Activated T-helper 2 cell treated with anti-CD3 and anti-CD28 coated beads, Interferon-gamma antibody, Interleukin-2, Interleukin-4, amounts not matched to agents 10 μg/mL and 5 μg/mL and 100 μg/mL, durations not matched to agents 14 hours and 24 hours and 36 hours (primary cell): Measurements from ENCODE around the gene SOBP. TPM values are rescaled to one million over a fixed set of nuclear protein-coding genes. Genes with fewer than 3 reads are reported as not detected.

ENCODE experiments used
- DNase-seq: peaks from one replicate; pipeline ENCODE4 v3.0.0; 2021; ENCODE audit warnings: low spot score
- H3K27ac Mint-ChIP-seq: one replicate; pipeline ENCODE4 v1.8.0; 2021; ENCODE audit warnings: mixed read lengths
- H3K27me3 Mint-ChIP-seq: one replicate; pipeline ENCODE4 v1.8.0; 2021; ENCODE audit warnings: low read depth, mixed read lengths
- H3K36me3 Mint-ChIP-seq: one replicate; pipeline ENCODE4 v1.8.0; 2021; ENCODE audit warnings: low read depth, mixed read lengths
- H3K4me1 Mint-ChIP-seq: one replicate; pipeline ENCODE4 v1.8.0; 2021; ENCODE audit warnings: low read depth, mixed read lengths
- H3K4me3 Mint-ChIP-seq: one replicate; pipeline ENCODE4 v1.8.0; 2021; ENCODE audit warnings: low read depth, mild to moderate bottlenecking, moderate library complexity, mixed read lengths
- H3K9me3 Mint-ChIP-seq: one replicate; pipeline ENCODE4 v1.8.0; 2021; ENCODE audit warnings: mixed read lengths
- intact Hi-C: fragments of 100-400 bp; cut with micrococcal nuclease; formaldehyde crosslinking; loops from one replicate; pipeline ENCODE4 v1.15.1; 2023
- total RNA-seq: library from RNA; stranded (reverse); gene quantifications from 2 replicates; pipeline ENCODE4 v1.2.3, GENCODE V29; 2022

SOBP gene
- total RNA-seq, 1 donor from 2014 or later, result 0.18 TPM

DNA sequence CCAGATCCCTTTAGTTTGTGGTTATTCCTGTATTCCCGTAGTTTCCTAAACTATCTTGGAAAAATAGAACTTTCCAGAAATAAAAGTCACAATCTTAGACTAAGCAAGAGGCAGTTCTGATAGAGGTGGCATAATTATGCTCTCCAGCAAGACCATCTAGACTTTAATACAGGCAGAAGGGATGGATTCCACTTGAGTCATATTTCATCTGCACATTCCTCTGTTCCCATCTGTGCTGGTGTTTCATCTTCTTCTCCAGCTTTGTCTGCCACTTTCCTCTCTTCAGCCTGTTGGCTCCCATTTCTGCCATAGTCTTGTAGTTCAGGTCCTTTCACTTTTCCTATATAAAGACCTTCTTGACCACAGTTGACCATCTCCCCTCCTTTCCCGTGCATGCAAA lies 102.9 kb downstream of the SOBP start:
- no peaks in the 10 kb centered on the region for H3K9me3 Mint-ChIP-seq
- H3K27me3 Mint-ChIP-seq, result peaks cover 72% of the 10 kb centered on the region
- no peaks in the 10 kb centered on the region for H3K4me1 Mint-ChIP-seq
- DNase-seq, result no peak
- no peak overlapping the region for H3K27ac Mint-ChIP-seq
- intact Hi-C loops, result no loop called here
- no peak overlapping the region for H3K4me3 Mint-ChIP-seq
- no peaks in the 10 kb centered on the region for H3K36me3 Mint-ChIP-seq

GRCh38 chr6:107594736-107595135 lies 104.8 kb downstream of the SOBP start:
- H3K27ac Mint-ChIP-seq, result no peak overlapping the region
- H3K4me1 Mint-ChIP-seq, result no peaks in the 10 kb centered on the region
- no peaks in the 10 kb centered on the region for H3K9me3 Mint-ChIP-seq
- H3K27me3 Mint-ChIP-seq, result peaks cover 67% of the 10 kb centered on the region
- H3K4me3 Mint-ChIP-seq, result no peak overlapping the region
- no peaks in the 10 kb centered on the region for H3K36me3 Mint-ChIP-seq
- no peak for DNase-seq
- intact Hi-C loops, result no loop called here

DNA sequence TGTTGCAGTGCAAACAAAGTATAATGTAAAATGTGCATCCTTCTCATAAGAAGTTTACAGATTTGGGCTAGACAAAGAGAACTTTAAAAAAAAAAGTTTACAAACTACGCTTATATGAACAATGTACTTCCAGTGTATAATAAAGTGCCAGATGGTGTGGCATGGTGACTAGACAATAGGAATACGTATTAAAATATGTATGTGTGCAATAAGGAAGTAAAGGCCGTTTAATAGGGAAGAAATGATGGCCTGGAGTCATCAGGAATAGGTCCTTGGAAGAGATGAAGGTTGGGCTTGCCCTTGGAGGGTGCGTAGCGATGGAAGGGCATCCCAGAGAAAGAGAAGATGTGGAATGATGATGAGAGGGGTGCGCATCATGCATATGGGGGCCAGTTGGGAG lies 108.2 kb downstream of the SOBP start:
- intact Hi-C loops, result no loop called here
- H3K4me1 Mint-ChIP-seq, result no peaks in the 10 kb centered on the region
- peaks cover 53% of the 10 kb centered on the region for H3K27me3 Mint-ChIP-seq
- H3K36me3 Mint-ChIP-seq, result no peaks in the 10 kb centered on the region
- no peak for DNase-seq
- no peaks in the 10 kb centered on the region for H3K9me3 Mint-ChIP-seq
- H3K4me3 Mint-ChIP-seq, result no peak overlapping the region
- H3K27ac Mint-ChIP-seq, result no peak overlapping the region

GRCh38 chr6:107599043-107599442 lies 109.1 kb downstream of the SOBP start:
- no peak for DNase-seq
- peaks cover 52% of the 10 kb centered on the region for H3K27me3 Mint-ChIP-seq
- intact Hi-C loops, result no loop called here
- H3K36me3 Mint-ChIP-seq, result no peaks in the 10 kb centered on the region
- no peaks in the 10 kb centered on the region for H3K4me1 Mint-ChIP-seq
- H3K27ac Mint-ChIP-seq, result no peak overlapping the region
- H3K4me3 Mint-ChIP-seq, result no peak overlapping the region
- H3K9me3 Mint-ChIP-seq, result no peaks in the 10 kb centered on the region

DNA sequence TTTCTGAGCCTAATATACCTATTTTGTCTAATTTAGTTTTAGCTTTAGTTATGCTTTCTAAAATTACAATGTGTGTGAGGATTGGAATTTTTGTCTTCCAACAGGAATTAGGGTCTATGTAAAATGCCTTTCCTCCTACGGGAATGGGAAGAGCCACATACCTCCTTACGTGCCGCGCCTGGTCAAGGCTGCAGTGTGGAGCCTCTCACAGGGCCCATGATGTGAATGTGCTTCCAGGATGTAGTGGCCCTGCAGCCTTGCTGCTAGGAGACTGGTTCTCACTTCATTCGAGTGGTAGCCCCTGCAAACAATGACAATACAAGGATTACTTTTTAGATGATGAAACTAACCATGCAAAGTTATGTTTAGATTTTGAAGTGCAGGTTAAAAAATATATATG lies 110.2 kb downstream of the SOBP start:
- H3K9me3 Mint-ChIP-seq, result no peaks in the 10 kb centered on the region
- no peak overlapping the region for H3K27ac Mint-ChIP-seq
- no peaks in the 10 kb centered on the region for H3K36me3 Mint-ChIP-seq
- no peaks in the 10 kb centered on the region for H3K4me1 Mint-ChIP-seq
- H3K4me3 Mint-ChIP-seq, result no peak overlapping the region
- H3K27me3 Mint-ChIP-seq, result peaks cover 43% of the 10 kb centered on the region
- intact Hi-C loops, result no loop called here
- no peak for DNase-seq

GRCh38 chr6:107600936-107601335 lies 111.0 kb downstream of the SOBP start:
- DNase-seq, result no peak
- peaks cover 39% of the 10 kb centered on the region for H3K27me3 Mint-ChIP-seq
- H3K9me3 Mint-ChIP-seq, result no peaks in the 10 kb centered on the region
- no peak overlapping the region for H3K4me3 Mint-ChIP-seq
- H3K4me1 Mint-ChIP-seq, result no peaks in the 10 kb centered on the region
- H3K27ac Mint-ChIP-seq, result no peak overlapping the region
- no peaks in the 10 kb centered on the region for H3K36me3 Mint-ChIP-seq
- intact Hi-C loops, result no loop called here

DNA sequence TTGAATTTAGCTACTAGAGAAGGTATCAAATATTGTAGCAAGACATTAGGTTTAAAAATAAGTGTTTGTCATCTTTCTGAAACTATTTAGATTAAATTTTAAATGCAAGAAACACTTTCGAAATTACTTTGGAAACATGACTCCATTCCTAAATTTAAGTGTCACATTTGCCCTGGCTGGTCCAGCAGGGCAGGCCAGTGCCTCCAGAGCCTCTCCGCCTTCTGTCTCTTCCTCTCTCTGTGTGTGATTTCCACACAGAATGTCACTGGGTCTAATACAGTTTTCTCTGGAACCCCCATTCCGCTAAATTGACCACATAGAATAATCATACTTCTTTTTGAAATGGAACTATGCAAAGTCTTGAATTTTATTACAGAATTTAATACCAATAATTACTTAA lies 111.5 kb downstream of the SOBP start:
- Mint-ChIP-seq H3K4me1 (no peaks in the 10 kb centered on the region), H3K27me3 (peaks cover 35% of the 10 kb centered on the region), H3K4me3 (no peak overlapping the region), H3K36me3 (no peaks in the 10 kb centered on the region), H3K9me3 (no peaks in the 10 kb centered on the region), H3K27ac (no peak overlapping the region)
- no peak for DNase-seq
- intact Hi-C loops, result no loop called here

- H3K27ac Mint-ChIP-seq, result no peak overlapping the region
- DNase-seq, result no peak
- H3K9me3 Mint-ChIP-seq, result no peaks in the 10 kb centered on the region
- H3K36me3 Mint-ChIP-seq, result no peaks in the 10 kb centered on the region
- no peak overlapping the region for H3K4me3 Mint-ChIP-seq
- no peaks in the 10 kb centered on the region for H3K4me1 Mint-ChIP-seq
- peaks cover 29% of the 10 kb centered on the region for H3K27me3 Mint-ChIP-seq
- intact Hi-C loops, result no loop called here
These were observed 112.5 kb downstream of the SOBP start for GRCh38 chr6:107602321-107603005.

- H3K9me3 Mint-ChIP-seq, result no peaks in the 10 kb centered on the region
- no peak for DNase-seq
- H3K4me1 Mint-ChIP-seq, result no peaks in the 10 kb centered on the region
- H3K27ac Mint-ChIP-seq, result no peak overlapping the region
- intact Hi-C loops, result no loop called here
- no peaks in the 10 kb centered on the region for H3K36me3 Mint-ChIP-seq
- no peak overlapping the region for H3K4me3 Mint-ChIP-seq
- H3K27me3 Mint-ChIP-seq, result peaks cover 30% of the 10 kb centered on the region
These were observed 113.1 kb downstream of the SOBP start for GRCh38 chr6:107603006-107603370.

- Mint-ChIP-seq H3K4me3 (no peak overlapping the region), H3K4me1 (no peaks in the 10 kb centered on the region), H3K27ac (no peak overlapping the region), H3K9me3 (no peaks in the 10 kb centered on the region), H3K27me3 (peaks cover 24% of the 10 kb centered on the region), H3K36me3 (no peaks in the 10 kb centered on the region)
- no peak for DNase-seq
- intact Hi-C loops, result no loop called here
These were observed 114.6 kb downstream of the SOBP start for GRCh38 chr6:107604549-107604948.

DNA sequence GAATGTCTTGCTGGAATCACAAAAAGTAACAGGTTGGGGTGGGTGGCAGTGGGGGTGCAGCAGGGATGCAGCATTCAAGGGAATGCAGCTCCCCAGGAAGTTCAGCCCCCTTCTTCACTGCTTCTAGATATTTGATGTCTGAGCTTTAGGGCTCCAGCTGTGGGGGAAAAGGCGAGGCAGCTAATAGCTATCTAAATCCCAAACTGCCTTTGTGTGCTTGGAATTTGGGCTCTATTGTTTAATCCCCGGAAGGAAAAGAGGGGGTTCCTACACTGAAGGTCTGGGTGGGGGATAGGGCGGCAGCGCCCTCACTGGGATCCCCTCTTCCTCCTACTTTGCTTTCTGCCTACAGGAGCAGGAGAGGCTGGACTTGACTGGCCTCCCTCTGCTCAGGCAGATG lies 116.5 kb downstream of the SOBP start:
- no peak overlapping the region for H3K27ac Mint-ChIP-seq
- no peak for DNase-seq
- intact Hi-C loops, result no loop called here
- no peaks in the 10 kb centered on the region for H3K9me3 Mint-ChIP-seq
- H3K27me3 Mint-ChIP-seq, result peaks cover 15% of the 10 kb centered on the region
- H3K4me1 Mint-ChIP-seq, result no peaks in the 10 kb centered on the region
- no peaks in the 10 kb centered on the region for H3K36me3 Mint-ChIP-seq
- H3K4me3 Mint-ChIP-seq, result no peak overlapping the region

GRCh38 chr6:107607116-107607515 lies 117.2 kb downstream of the SOBP start:
- intact Hi-C loops, result no loop called here
- no peaks in the 10 kb centered on the region for H3K9me3 Mint-ChIP-seq
- H3K27ac Mint-ChIP-seq, result no peak overlapping the region
- no peak overlapping the region for H3K4me3 Mint-ChIP-seq
- H3K4me1 Mint-ChIP-seq, result no peaks in the 10 kb centered on the region
- DNase-seq, result no peak
- peaks cover 11% of the 10 kb centered on the region for H3K27me3 Mint-ChIP-seq
- H3K36me3 Mint-ChIP-seq, result no peaks in the 10 kb centered on the region

DNA sequence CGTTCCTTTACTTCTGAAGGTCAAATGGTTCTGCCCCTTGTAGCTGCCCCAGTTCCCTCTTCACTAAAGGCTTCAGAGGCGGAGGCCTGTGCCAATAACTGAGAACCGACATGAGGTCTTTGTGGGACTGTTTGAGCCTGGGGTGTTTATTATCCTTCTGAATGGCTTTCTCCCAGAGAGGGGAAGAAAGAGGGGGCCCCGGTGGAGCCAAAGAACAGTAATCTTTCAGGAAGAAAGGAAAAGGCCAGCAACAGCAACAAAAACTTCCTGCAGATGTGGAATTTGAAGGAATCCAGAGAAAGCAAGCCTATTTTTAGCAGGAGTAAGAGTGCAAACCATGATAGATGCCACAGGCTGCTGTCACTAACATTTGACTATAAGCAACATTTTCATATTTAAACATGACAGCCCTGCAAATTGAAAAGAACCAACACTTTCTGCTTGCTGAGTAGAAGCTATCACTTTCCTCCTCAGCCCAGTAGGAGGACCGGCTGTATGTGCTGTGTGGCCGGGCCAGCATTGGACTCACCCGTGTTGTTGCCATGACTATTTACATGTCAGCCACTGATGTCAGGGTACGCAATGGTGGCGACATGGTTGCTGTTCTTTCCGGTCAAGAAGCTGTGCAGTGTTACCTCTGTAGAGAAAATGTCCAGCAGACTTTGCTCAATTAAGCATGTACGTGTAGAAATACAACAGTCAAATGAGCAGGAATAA lies 121.3 kb downstream of the SOBP start:
- no peak for DNase-seq
- H3K27ac Mint-ChIP-seq, result no peak overlapping the region
- no peaks in the 10 kb centered on the region for H3K9me3 Mint-ChIP-seq
- no peak overlapping the region for H3K4me3 Mint-ChIP-seq
- H3K36me3 Mint-ChIP-seq, result no peaks in the 10 kb centered on the region
- intact Hi-C loops, result no loop called here
- H3K27me3 Mint-ChIP-seq, result peaks cover 3% of the 10 kb centered on the region
- H3K4me1 Mint-ChIP-seq, result no peaks in the 10 kb centered on the region
